ENCODE results near the gene ESYT1. TPM values are rescaled to one million over a fixed set of nuclear protein-coding genes. Genes with fewer than 3 reads are reported as not detected.

The ESYT1 gene
- total and polyA plus RNA-seq, 4 donors = 41.0 to 93.5 (median 58.8) TPM

GRCh38 chr12:56120158-56120846 is 7.8 kb upstream of the ESYT1 start:
- no peaks in the 10 kb centered on the region for H3K27me3 ChIP-seq (ENCODE audit: control insufficient read depth in 4 of 4, insufficient read depth in 4 of 4, low read length in 3 of 4)
- DNase-seq (ENCODE audit: low spot score) = no peak
- H3K9ac ChIP-seq (ENCODE audit: low read depth in 1 of 2, low read length in 2 of 2) = peak overlapping the region in 1 of 2 donors; percentile 36
- H3K4me3 ChIP-seq (ENCODE audit: low read depth in 1 of 3, low read length in 3 of 3) = no peak overlapping the region
- WGBS = 91% methylated on average over 17 of the region's 17 CpGs
- no peak for TF ChIP-seq HNF4G (IDR thresholded peaks at IDR 0.05)
- TF ChIP-seq FOXA1 (IDR thresholded peaks at IDR 0.05) = no peak
- no peak for TF ChIP-seq ATF3 (IDR thresholded peaks at IDR 0.05)
- no peak for TF ChIP-seq RAD21 (IDR thresholded peaks at IDR 0.05)
- no peak for TF ChIP-seq HNF4A (conservative IDR thresholded peaks at IDR 0.05)
- TF ChIP-seq GABPA (IDR thresholded peaks at IDR 0.05 in 1 of 2, conservative IDR thresholded peaks at IDR 0.05 in 1 of 2) = no peak
- no peak for TF ChIP-seq CTCF (IDR thresholded peaks at IDR 0.05; ENCODE audit: low read depth, low read length, missing input control)
- no peak for TF ChIP-seq YY1 (IDR thresholded peaks at IDR 0.05)
- TF ChIP-seq, protein P1, sequence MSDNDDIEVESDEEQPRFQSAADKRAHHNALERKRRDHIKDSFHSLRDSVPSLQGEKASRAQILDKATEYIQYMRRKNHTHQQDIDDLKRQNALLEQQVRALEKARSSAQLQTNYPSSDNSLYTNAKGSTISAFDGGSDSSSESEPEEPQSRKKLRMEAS (IDR thresholded peaks at IDR 0.05) = no peak
- no peak for TF ChIP-seq JUND (IDR thresholded peaks at IDR 0.05)
- TF ChIP-seq TAF1 (conservative IDR thresholded peaks at IDR 0.05) = no peak
- no peak for TF ChIP-seq ZBTB33 (IDR thresholded peaks at IDR 0.05)
- TF ChIP-seq FOXA2 (IDR thresholded peaks at IDR 0.05) = no peak
- no peak for TF ChIP-seq EGR1 (IDR thresholded peaks at IDR 0.05; ENCODE audit: low read depth in 2 of 2)
- no peak for TF ChIP-seq NR2F2 (IDR thresholded peaks at IDR 0.05)
- no peak for TF ChIP-seq REST (IDR thresholded peaks at IDR 0.05)
- no peaks in the 10 kb centered on the region for H3K9me3 ChIP-seq (ENCODE audit: control insufficient read depth in 4 of 4, low read length in 3 of 4)
- peaks cover 34 to 59% (median 49%) of the 10 kb centered on the region in 4 donors for H3K4me1 ChIP-seq (ENCODE audit: control insufficient read depth in 4 of 4, insufficient read depth in 4 of 4, low read length in 3 of 4)
- H3K36me3 ChIP-seq (ENCODE audit: control insufficient read depth in 4 of 4, insufficient read depth in 3 of 4, low read depth in 1 of 4, low read length in 3 of 4) = no peaks in the 10 kb centered on the region
- H3K27ac ChIP-seq (ENCODE audit: low read depth in 1 of 2, low read length in 2 of 2) = peak overlapping the region; percentile 71 to 89

Data from liver (tissue), 9 donors.